PC-3 (cell line): ENCODE measurements around the gene MARK4. TPM values are rescaled to one million over a fixed set of nuclear protein-coding genes. Genes with fewer than 3 reads are reported as not detected.
A peak's percentile ranks its signal among the peaks of the same experiment; 100 is the strongest.
"Not testable (repeated sequence)": the region's sequence is repeated elsewhere in the genome, so short reads cannot be mapped to it uniquely, and the experiment has no call there.

Source experiments
- ATAC-seq: fragments of 200-7000 bp; cut with Tn5 transposase; 2 replicates; pipeline ENCODE4 v1.9.1; 2020; ENCODE audit warnings: mild to moderate bottlenecking, moderate library complexity
- BruUV-seq: library from RNA; stranded (reverse); fragments of 400-500 nt; replicated peaks from 2 replicates; lab custom pipeline; 2021; lab: Mats Ljungman, UMichigan
- CTCF ChIA-PET: fragments of 300-600 bp; sonication (Branson Sonifier 250); formaldehyde crosslinking; loops from one replicate; lab custom pipeline; 2022; ENCODE audit warnings: antibody characterized with exemption; lab: Charles Lee
- POLR2A ChIA-PET: fragments of 300-600 bp; sonication (Branson Sonifier 250); formaldehyde crosslinking; loops from one replicate; lab custom pipeline; 2022; ENCODE audit warnings: antibody characterized with exemption; ENCODE audit not compliant: unreplicated experiment; lab: Charles Lee
- DNase-seq: peaks from one replicate; pipeline ENCODE4 v3.0.0-alpha.2; 2015
- H2AFZ ChIP-seq: fragments of 300-600 bp; sonication (generic); 2 replicates; pipeline ENCODE4 v1.6.0; 2016; ENCODE audit warnings: antibody characterized with exemption, low read length
- H3F3A ChIP-seq: fragments of 300-600 bp; sonication (generic); one replicate; pipeline ENCODE4 v1.6.0; 2017; ENCODE audit warnings: antibody characterized with exemption, low read length, control low read depth, mild to moderate bottlenecking; ENCODE audit not compliant: unreplicated experiment
- H3K27ac ChIP-seq: fragments of 300-600 bp; sonication (generic); 2 replicates; pipeline ENCODE4 v1.5.1; 2016; ENCODE audit warnings: mild to moderate bottlenecking, low read length
- H3K27me3 ChIP-seq: fragments of 300-600 bp; sonication (generic); 2 replicates; pipeline ENCODE4 v1.6.1; 2016; ENCODE audit warnings: low read length, mixed read lengths
- H3K36me3 ChIP-seq: fragments of 300-600 bp; sonication (generic); 2 replicates; pipeline ENCODE4 v1.6.1; 2016; ENCODE audit warnings: low read depth, mixed run types, low read length, mixed read lengths
- H3K4me1 ChIP-seq: fragments of 300-600 bp; sonication (generic); 2 replicates; pipeline ENCODE4 v1.5.1; 2016; ENCODE audit warnings: low read length; ENCODE audit not compliant: insufficient read depth
- H3K4me2 ChIP-seq: fragments of 300-600 bp; sonication (generic); 2 replicates; pipeline ENCODE4 v1.6.0; 2016; ENCODE audit warnings: low read length
- H3K4me3 ChIP-seq: fragments of 300-600 bp; sonication (generic); 2 replicates; pipeline ENCODE4 v1.5.1; 2016; ENCODE audit warnings: mild to moderate bottlenecking, low read length, mixed read lengths
- H3K79me2 ChIP-seq: fragments of 300-600 bp; sonication (generic); 2 replicates; pipeline ENCODE4 v1.6.1; 2017; ENCODE audit warnings: low read length, mixed read lengths
- H3K9ac ChIP-seq: fragments of 300-600 bp; sonication (generic); 2 replicates; pipeline ENCODE4 v1.6.0; 2016; ENCODE audit warnings: mild to moderate bottlenecking, low read length
- H3K9me2 ChIP-seq: fragments of 300-600 bp; sonication (generic); replicated peaks from 2 replicates; pipeline ENCODE4 v1.6.1; 2016; ENCODE audit warnings: mixed run types, low read length, mixed read lengths
- H3K9me3 ChIP-seq: fragments of 300-600 bp; sonication (generic); 2 replicates; pipeline ENCODE4 v1.6.1; 2016; ENCODE audit warnings: low read length, mixed read lengths
- H4K20me1 ChIP-seq: fragments of 300-600 bp; sonication (generic); 2 replicates; pipeline ENCODE4 v1.6.1; 2016; ENCODE audit warnings: low read length, mixed read lengths
- EZH2 ChIP-seq: fragments of 300-600 bp; sonication (generic); IDR thresholded peaks from one replicate; pipeline ENCODE4 v1.6.1; 2017; ENCODE audit warnings: antibody characterized with exemption, mild to moderate bottlenecking, low read length; ENCODE audit not compliant: unreplicated experiment
- EZH2phosphoT487 ChIP-seq: fragments of 300-600 bp; sonication (generic); IDR thresholded peaks from 2 replicates; pipeline ENCODE4 v1.6.1; 2018; ENCODE audit warnings: mild to moderate bottlenecking, antibody characterized with exemption, low read length, borderline replicate concordance
- intact Hi-C: fragments of 100-400 bp; cut with micrococcal nuclease; formaldehyde crosslinking; loops from 2 replicates; pipeline ENCODE4 v1.9.0; 2023
- total RNA-seq: library from RNA; depleted of rRNA; stranded (reverse); fragments of >200 nt; gene quantifications from 2 replicates; pipeline ENCODE4 v1.2.3, GENCODE V29; 2014
- TF ChIP-seq, protein P1 (sequence below): fragments of 300-600 bp; sonication (generic); conservative IDR thresholded peaks from 2 replicates; pipeline ENCODE4 v1.5.1; 2017; ENCODE audit warnings: antibody characterized with exemption, low read depth, mild to moderate bottlenecking, low read length

MARK4 gene
- total RNA-seq, 1 experiment from 2014 or later, result 12.1 TPM

- intact Hi-C loops, result no loop called here
- ATAC-seq, result no peak
- no peak for DNase-seq
- no peaks in the 10 kb centered on the region for H3K9me3 ChIP-seq
- CTCF ChIA-PET, result no interaction called here
- no peaks in the 10 kb centered on the region for H3F3A ChIP-seq
- H3K36me3 ChIP-seq, result no peaks in the 10 kb centered on the region
- H3K9me2 ChIP-seq, result no peaks in the 10 kb centered on the region
- TF ChIP-seq, protein P1, sequence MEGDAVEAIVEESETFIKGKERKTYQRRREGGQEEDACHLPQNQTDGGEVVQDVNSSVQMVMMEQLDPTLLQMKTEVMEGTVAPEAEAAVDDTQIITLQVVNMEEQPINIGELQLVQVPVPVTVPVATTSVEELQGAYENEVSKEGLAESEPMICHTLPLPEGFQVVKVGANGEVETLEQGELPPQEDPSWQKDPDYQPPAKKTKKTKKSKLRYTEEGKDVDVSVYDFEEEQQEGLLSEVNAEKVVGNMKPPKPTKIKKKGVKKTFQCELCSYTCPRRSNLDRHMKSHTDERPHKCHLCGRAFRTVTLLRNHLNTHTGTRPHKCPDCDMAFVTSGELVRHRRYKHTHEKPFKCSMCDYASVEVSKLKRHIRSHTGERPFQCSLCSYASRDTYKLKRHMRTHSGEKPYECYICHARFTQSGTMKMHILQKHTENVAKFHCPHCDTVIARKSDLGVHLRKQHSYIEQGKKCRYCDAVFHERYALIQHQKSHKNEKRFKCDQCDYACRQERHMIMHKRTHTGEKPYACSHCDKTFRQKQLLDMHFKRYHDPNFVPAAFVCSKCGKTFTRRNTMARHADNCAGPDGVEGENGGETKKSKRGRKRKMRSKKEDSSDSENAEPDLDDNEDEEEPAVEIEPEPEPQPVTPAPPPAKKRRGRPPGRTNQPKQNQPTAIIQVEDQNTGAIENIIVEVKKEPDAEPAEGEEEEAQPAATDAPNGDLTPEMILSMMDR, result no peak
- TF ChIP-seq EZH2 (no peak), EZH2phosphoT487 (no peak)
- no peaks in the 10 kb centered on the region for H3K27me3 ChIP-seq
- H3K4me1 ChIP-seq, result no peaks in the 10 kb centered on the region
- POLR2A ChIA-PET, result no interaction called here
- H4K20me1 ChIP-seq, result no peaks in the 10 kb centered on the region
- no peaks in the 10 kb centered on the region for H3K79me2 ChIP-seq
- H2AFZ ChIP-seq, result no peak overlapping the region
- BruUV-seq, result TSS peak; percentile 15
- no peak overlapping the region for H3K4me2 ChIP-seq
- H3K27ac ChIP-seq, result no peak overlapping the region
- H3K9ac ChIP-seq, result no peak overlapping the region
- no peak overlapping the region for H3K4me3 ChIP-seq
These were observed 55.0 kb downstream of the MARK4 start for GRCh38 chr19:45306040-45306439.

GRCh38 chr19:45306518-45307027 is 55.5 kb downstream of the MARK4 start:
- no peaks in the 10 kb centered on the region for H3K79me2 ChIP-seq
- intact Hi-C loops, result no loop called here
- no peaks in the 10 kb centered on the region for H4K20me1 ChIP-seq
- H3K27me3 ChIP-seq, result no peaks in the 10 kb centered on the region
- TF ChIP-seq, protein P1, result no peak
- no peaks in the 10 kb centered on the region for H3F3A ChIP-seq
- H3K36me3 ChIP-seq, result no peaks in the 10 kb centered on the region
- H3K9ac ChIP-seq, result no peak overlapping the region
- BruUV-seq, result no TSS peak
- no peaks in the 10 kb centered on the region for H3K9me2 ChIP-seq
- H2AFZ ChIP-seq, result no peak overlapping the region
- no peak overlapping the region for H3K4me3 ChIP-seq
- CTCF ChIA-PET, result no interaction called here
- DNase-seq (no peak), ATAC-seq (no peak)
- no peak overlapping the region for H3K4me2 ChIP-seq
- H3K9me3 ChIP-seq, result no peaks in the 10 kb centered on the region
- no peak overlapping the region for H3K27ac ChIP-seq
- H3K4me1 ChIP-seq, result no peaks in the 10 kb centered on the region
- POLR2A ChIA-PET, result no interaction called here

- ChIA-PET POLR2A (no interaction called here), CTCF (no interaction called here)
These were observed 56.3 kb downstream of the MARK4 start for GRCh38 chr19:45307361-45307760.

DNA sequence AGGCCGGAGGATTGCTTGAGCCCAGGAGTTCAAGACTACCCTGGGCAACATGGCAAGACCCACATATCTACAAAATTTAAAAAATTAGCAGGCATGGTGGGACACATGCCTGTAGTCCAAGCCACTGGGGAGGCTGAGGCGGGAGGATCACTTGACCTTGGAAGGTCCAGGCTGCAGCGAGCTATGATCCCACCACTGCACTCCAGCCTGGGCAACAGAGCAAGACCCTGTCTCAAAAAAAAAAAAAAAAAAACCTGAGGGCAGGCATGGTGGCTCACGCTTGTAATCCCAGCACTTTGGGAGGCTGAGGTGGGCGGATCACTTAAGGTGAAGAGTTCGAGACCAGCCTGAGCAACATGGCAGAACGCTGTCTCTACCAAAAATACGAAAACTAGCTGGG is 58.3 kb downstream of the MARK4 start:
- BruUV-seq, H3K4me1 ChIP-seq, H3K27me3 ChIP-seq, ATAC-seq, H3K4me3 ChIP-seq, H3K79me2 ChIP-seq, H3K9ac ChIP-seq, H3K9me2 ChIP-seq, H3F3A ChIP-seq, H4K20me1 ChIP-seq, POLR2A ChIA-PET, CTCF ChIA-PET, DNase-seq, H3K9me3 ChIP-seq, intact Hi-C loops, H2AFZ ChIP-seq, H3K36me3 ChIP-seq, H3K4me2 ChIP-seq, H3K27ac ChIP-seq: not testable (repeated sequence)

More at GRCh38 chr19:45307361-45307760, 56.3 kb downstream of the MARK4 start:
- no TSS peak for BruUV-seq
- Histone ChIP-seq H3K9ac (no peak overlapping the region), H3K4me3 (no peak overlapping the region), H3K27me3 (no peaks in the 10 kb centered on the region), H3K9me3 (no peaks in the 10 kb centered on the region), H3K4me2 (no peak overlapping the region), H3K27ac (no peak overlapping the region), H3K4me1 (no peaks in the 10 kb centered on the region), H3K9me2 (no peaks in the 10 kb centered on the region), H3K36me3 (no peaks in the 10 kb centered on the region), H3K79me2 (no peaks in the 10 kb centered on the region), H3F3A (no peaks in the 10 kb centered on the region), H4K20me1 (no peaks in the 10 kb centered on the region), H2AFZ (no peak overlapping the region)
- intact Hi-C loops, result no loop called here
- ATAC-seq, result no peak
- TF ChIP-seq, protein P1, result no peak
- TF ChIP-seq EZH2phosphoT487, result no peak
- no peak for DNase-seq
